Chondrocyte (in vitro differentiated cells): ENCODE results near the gene CEMIP. TPM values are rescaled to one million over a fixed set of nuclear protein-coding genes. Genes with fewer than 3 reads are reported as not detected.
A peak's percentile ranks its signal among the peaks of the same experiment; 100 is the strongest.

Experiments used
- DNase-seq: peaks from one replicate; pipeline ENCODE4 v3.0.0; 2021; ENCODE audit warnings: mixed read lengths, low spot score
- H3K27ac Mint-ChIP-seq: one replicate; pipeline ENCODE4 v1.8.0; 2021; ENCODE audit warnings: mild to moderate bottlenecking, moderate library complexity, mixed read lengths; ENCODE audit not compliant: unreplicated experiment
- H3K27me3 Mint-ChIP-seq: 2 replicates; pipeline ENCODE4 v1.8.0; 2021; ENCODE audit warnings: low read depth, mixed read lengths
- H3K36me3 Mint-ChIP-seq: 2 replicates; pipeline ENCODE4 v1.8.0; 2021; ENCODE audit warnings: low read depth, mixed read lengths
- H3K4me1 Mint-ChIP-seq: 2 replicates; pipeline ENCODE4 v1.8.0; 2021; ENCODE audit warnings: low read depth, mild to moderate bottlenecking, mixed read lengths
- H3K4me3 Mint-ChIP-seq: one replicate; pipeline ENCODE4 v1.8.0; 2021; ENCODE audit warnings: mild to moderate bottlenecking, moderate library complexity, mixed read lengths; ENCODE audit not compliant: unreplicated experiment
- H3K9me3 Mint-ChIP-seq: 2 replicates; pipeline ENCODE4 v1.8.0; 2021; ENCODE audit warnings: low read depth, mixed read lengths
- total RNA-seq: library from RNA; stranded (reverse); gene quantifications from 3 replicates; pipeline ENCODE4 v1.2.1, GENCODE V29; 2021
- TF ChIP-seq, protein P1 (sequence below): fragments of 200-600 bp; sonication (generic); IDR thresholded peaks from 2 replicates; pipeline ENCODE4 v1.5.0; 2021; ENCODE audit warnings: antibody characterized with exemption, mild to moderate bottlenecking, moderate library complexity

CEMIP gene
- total RNA-seq, 1 donor from 2014 or later = 146 TPM

DNA sequence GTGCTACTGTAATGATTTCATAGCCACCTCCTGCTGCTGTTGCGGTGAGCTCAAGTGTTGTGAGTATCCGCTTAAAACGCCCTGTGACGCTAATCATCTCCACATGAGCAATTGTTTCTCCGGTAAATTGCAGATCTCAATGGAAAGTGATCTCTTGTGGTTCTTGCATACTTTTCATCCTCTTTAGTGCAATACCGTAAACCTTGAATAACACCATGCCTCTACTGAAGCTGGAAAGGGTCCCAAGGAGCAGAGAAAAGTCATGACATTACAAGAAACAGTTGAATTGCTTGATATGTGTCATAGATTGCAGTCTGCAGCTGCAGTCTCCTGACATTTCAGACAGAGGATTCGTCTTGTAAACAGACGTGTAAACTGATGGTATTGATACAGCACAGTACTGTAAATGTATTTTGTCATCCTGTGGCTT lies 6.0 kb upstream of the CEMIP start:
- peaks cover 2% of the 10 kb centered on the region for H3K9me3 Mint-ChIP-seq
- H3K27me3 Mint-ChIP-seq = no peaks in the 10 kb centered on the region
- H3K4me3 Mint-ChIP-seq = no peak overlapping the region
- no peak for DNase-seq
- no peak overlapping the region for H3K27ac Mint-ChIP-seq
- H3K4me1 Mint-ChIP-seq = peaks cover 37% of the 10 kb centered on the region
- no peaks in the 10 kb centered on the region for H3K36me3 Mint-ChIP-seq
- TF ChIP-seq, protein P1, sequence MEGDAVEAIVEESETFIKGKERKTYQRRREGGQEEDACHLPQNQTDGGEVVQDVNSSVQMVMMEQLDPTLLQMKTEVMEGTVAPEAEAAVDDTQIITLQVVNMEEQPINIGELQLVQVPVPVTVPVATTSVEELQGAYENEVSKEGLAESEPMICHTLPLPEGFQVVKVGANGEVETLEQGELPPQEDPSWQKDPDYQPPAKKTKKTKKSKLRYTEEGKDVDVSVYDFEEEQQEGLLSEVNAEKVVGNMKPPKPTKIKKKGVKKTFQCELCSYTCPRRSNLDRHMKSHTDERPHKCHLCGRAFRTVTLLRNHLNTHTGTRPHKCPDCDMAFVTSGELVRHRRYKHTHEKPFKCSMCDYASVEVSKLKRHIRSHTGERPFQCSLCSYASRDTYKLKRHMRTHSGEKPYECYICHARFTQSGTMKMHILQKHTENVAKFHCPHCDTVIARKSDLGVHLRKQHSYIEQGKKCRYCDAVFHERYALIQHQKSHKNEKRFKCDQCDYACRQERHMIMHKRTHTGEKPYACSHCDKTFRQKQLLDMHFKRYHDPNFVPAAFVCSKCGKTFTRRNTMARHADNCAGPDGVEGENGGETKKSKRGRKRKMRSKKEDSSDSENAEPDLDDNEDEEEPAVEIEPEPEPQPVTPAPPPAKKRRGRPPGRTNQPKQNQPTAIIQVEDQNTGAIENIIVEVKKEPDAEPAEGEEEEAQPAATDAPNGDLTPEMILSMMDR = no peak

DNA sequence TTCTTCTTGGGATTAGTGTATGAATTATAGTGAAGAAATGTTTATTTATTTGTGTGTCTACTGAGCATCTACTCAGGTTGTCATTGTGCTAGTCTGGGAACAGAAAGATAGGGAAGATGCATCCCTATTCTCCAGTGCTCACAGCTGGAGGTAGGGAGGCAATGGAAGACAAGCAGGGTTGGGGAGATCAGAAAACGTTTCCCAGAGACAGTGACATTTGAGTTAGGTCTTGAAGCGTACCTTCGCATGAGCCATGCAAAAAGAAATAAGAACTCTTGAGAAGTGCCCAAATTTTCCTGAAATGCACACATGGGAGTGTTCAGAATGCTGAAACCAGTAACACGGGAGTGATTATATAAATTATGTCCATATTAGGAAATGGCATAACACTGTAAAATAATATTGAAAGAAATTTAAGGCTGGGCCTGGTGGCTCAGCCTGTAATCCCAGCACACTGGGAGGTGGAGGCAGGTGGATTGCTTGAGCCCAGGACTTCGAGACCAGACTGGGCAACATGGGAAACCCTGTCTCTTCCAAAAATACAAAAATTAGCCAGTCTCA lies 5.3 kb upstream of the CEMIP start:
- H3K4me3 Mint-ChIP-seq = no peak overlapping the region
- H3K9me3 Mint-ChIP-seq = peaks cover 2% of the 10 kb centered on the region
- no peak for DNase-seq
- no peaks in the 10 kb centered on the region for H3K27me3 Mint-ChIP-seq
- TF ChIP-seq, protein P1 = no peak
- H3K27ac Mint-ChIP-seq = no peak overlapping the region
- peaks cover 40% of the 10 kb centered on the region for H3K4me1 Mint-ChIP-seq
- no peaks in the 10 kb centered on the region for H3K36me3 Mint-ChIP-seq

DNA sequence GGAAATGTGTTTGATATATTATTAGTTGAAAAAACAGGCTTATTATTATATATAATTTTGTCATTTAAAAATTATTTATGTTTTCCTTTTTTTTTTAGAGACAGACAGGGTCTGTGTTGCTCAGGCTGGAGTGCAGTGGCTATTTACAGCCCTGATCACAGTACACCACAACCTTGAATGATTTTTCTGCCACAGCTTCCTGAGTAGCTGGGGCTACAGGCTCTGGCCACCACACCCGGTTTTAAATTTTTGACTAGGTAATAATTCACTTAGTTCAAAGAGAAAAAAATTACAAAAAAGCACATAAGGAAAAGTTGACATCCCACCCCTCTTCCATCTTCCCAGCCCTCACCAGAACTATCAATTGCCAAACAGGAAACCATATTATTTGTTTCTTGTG lies 4.7 kb upstream of the CEMIP start:
- DNase-seq = no peak
- Mint-ChIP-seq H3K36me3 (no peaks in the 10 kb centered on the region), H3K4me3 (no peak overlapping the region), H3K27me3 (no peaks in the 10 kb centered on the region), H3K27ac (no peak overlapping the region), H3K9me3 (peaks cover 1% of the 10 kb centered on the region), H3K4me1 (peaks cover 40% of the 10 kb centered on the region)
- TF ChIP-seq, protein P1 = no peak

DNA sequence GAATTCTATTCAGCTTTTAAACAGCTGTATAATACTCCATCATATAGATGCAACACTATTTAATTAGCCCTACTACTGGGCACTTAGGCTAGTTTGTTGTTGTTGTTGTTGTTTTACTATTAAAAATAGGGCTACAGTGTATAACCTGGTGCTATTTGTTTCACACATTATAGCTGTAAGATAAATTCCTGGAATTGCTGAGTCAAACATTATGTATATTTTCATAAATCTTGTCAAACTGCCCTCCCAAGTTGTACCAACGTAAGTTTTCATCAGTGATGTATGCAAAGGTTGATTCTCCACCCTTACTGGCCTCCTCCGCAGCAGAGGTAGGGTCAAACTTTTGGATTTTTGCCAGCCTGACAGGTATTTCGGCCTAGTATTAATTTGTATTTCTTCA lies 3.8 kb upstream of the CEMIP start:
- Mint-ChIP-seq H3K9me3 (no peaks in the 10 kb centered on the region), H3K27ac (no peak overlapping the region)

DNA sequence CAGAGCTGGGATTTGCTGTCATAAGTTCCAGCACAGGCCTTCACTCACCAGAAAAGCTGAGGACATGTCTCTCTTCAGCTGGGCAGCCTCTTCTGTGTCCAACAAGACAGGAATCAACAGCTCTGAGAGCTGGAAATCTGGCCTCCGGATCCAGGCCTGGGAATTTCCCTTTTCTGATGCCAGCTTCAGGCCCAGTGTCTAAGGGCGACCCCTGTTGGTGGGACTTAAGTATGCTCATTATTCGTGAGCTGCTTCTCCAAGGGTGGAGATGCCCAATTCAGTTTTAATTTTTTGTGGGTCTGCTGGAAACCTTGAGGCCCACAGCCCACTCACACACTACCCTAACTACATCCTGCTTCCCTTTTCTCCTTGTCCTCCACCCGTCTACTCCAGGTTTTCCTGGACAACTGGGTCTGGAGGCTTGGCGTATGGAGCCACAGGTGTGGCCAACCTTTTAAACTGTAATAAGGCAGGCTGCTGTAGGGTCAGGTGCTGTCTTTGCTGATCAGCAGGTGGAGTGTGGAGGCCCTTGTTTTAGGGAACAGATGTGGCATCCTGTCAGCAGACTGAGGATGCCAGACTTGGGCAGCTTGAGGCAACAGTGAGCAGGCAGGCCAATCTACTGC lies 2.6 kb upstream of the CEMIP start:
- DNase-seq = no peak
- no peaks in the 10 kb centered on the region for H3K9me3 Mint-ChIP-seq
- H3K4me1 Mint-ChIP-seq = peaks cover 60% of the 10 kb centered on the region
- H3K4me3 Mint-ChIP-seq = no peak overlapping the region
- H3K27ac Mint-ChIP-seq = peak overlapping the region; percentile 74
- TF ChIP-seq, protein P1 = peak; percentile 86
- no peaks in the 10 kb centered on the region for H3K27me3 Mint-ChIP-seq
- H3K36me3 Mint-ChIP-seq = no peaks in the 10 kb centered on the region

More for the DNA sequence above, 3.8 kb upstream of the CEMIP start:
- no peak overlapping the region for H3K4me3 Mint-ChIP-seq
- TF ChIP-seq, protein P1 = no peak
- DNase-seq = no peak
- no peaks in the 10 kb centered on the region for H3K27me3 Mint-ChIP-seq
- H3K36me3 Mint-ChIP-seq = no peaks in the 10 kb centered on the region
- peaks cover 48% of the 10 kb centered on the region for H3K4me1 Mint-ChIP-seq
